HG03571 (cell line): ENCODE results near the gene TMEM200B.
"Not testable (repeated sequence)": the region's sequence is repeated elsewhere in the genome, so short reads cannot be mapped to it uniquely, and the experiment has no call there.

Experiments
- ATAC-seq: cut with Tn5 transposase; IDR thresholded peaks from one replicate; pipeline ENCODE4 v1.9.1; 2021; ENCODE audit not compliant: unreplicated experiment

The TMEM200B gene

GRCh38 chr1:29112705-29113412, 10.8 kb downstream of the TMEM200B start:
- ATAC-seq = no peak

DNA sequence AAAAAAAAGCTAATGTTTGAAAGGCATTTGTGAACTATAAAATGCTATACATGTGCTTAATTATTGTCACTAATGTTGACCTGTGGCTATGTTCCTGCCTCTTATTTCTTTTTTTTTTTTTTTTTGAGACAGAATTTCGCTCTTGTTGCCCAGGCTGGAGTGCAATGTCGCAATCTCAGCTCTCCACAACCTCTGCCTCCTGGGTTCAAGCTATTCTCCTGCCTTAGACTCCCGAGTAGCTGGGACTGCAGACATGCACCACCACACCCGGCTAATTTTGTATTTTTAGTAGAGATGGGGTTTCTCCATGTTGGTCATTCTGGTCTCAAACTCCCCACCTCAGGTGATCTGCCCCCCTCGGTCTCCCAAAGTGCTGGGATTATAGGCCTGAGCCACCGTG, 15.7 kb downstream of the TMEM200B start:
- not testable (repeated sequence) for ATAC-seq

- ATAC-seq = no peak
Measured at GRCh38 chr1:29105822-29106221, 17.9 kb downstream of the TMEM200B start.

DNA sequence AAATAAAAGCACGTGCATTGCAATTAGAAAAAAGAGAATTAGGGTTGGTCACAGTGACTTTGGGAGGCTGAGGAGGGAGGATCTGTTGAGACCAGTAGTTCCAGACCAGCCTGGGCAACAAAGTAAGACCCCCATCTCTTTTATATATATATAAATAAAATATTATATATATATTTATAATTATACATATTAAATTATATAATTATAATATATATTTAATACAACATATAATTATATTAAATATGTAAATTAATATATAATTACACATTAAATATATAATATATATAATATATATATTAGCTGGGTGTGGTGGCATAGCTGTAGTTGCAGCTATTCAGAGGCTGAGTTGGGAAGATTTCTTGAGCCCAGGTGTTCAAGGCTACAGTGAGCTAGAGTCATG, 23.2 kb downstream of the TMEM200B start:
- no peak for ATAC-seq

GRCh38 chr1:29099286-29099685, 24.4 kb downstream of the TMEM200B start:
- ATAC-seq = no peak

- no peak for ATAC-seq
Measured at GRCh38 chr1:29096231-29096886, 27.3 kb downstream of the TMEM200B start.

- ATAC-seq = no peak
Measured at GRCh38 chr1:29094954-29095353, 28.7 kb downstream of the TMEM200B start.

- ATAC-seq = no peak
Measured at GRCh38 chr1:29094433-29094832, 29.3 kb downstream of the TMEM200B start.

- not testable (repeated sequence) for ATAC-seq
Measured at GRCh38 chr1:29092704-29093103, 31.0 kb downstream of the TMEM200B start.

DNA sequence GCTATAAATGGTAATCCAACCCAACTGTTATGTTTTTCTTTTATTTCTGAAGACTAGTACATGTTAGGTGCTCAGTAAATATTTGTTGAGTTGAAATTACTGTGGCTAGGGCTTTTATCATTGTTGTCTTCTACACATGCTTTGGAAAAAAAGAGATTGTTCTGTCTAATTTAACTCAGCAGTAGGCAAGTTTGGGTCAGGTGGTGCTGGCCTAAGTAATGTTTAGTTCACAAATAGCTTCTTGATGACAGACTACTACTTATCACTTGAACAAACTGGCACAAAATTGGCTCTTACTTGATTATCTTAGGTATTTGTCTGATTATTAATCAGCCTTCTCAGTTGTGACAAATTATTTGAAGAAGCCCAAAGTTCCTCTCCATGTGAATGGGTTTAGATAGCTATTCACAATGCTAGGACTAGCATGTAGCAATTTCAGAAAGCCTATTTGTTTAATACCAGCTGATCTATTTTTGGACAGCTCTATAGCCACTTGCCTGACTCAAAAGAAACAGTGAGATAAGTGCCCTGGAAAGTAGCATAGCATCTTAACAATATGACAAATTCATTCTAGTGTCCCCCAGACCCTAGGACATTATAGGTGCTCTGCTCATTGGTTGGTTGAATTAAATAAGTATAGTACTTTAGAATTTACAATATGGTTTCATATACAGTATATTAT, 32.6 kb downstream of the TMEM200B start:
- ATAC-seq = no peak

- ATAC-seq = no peak
Measured at GRCh38 chr1:29084196-29084521, 39.5 kb downstream of the TMEM200B start.

GRCh38 chr1:29083317-29084195, 40.1 kb downstream of the TMEM200B start:
- no peak for ATAC-seq

DNA sequence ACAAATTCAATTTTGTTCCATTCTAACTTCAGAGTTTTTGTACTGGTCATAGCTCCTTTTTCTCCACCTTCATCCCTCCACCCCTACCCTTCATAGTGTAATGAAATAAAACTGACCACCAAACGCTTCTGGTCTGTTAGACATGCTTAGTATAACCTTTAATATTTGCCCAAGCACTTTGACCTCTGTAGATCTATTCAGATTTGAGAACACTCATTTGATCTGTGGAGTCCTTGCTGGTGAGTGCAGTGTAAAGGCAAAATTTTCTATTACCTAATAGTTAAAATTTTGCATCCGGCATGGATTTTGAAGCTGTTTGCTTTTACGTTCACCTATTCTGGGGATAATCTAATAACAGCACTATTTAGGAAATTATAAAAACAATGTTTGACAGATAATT, 41.2 kb downstream of the TMEM200B start:
- ATAC-seq = no peak

GRCh38 chr1:29081201-29081600, 42.5 kb downstream of the TMEM200B start:
- ATAC-seq = no peak

- not testable (repeated sequence) for ATAC-seq
Measured at GRCh38 chr1:29079916-29080629, 43.6 kb downstream of the TMEM200B start.

GRCh38 chr1:29077155-29077554, 46.5 kb downstream of the TMEM200B start:
- no peak for ATAC-seq
